ENCODE data around the gene CHRNB2. TPM values are rescaled to one million over a fixed set of nuclear protein-coding genes. Genes with fewer than 3 reads are reported as not detected.

CHRNB2 gene
- total and polyA plus RNA-seq, 9 of the 15 experiments (the other 6 are each of a cell fraction or from before 2014, with no cell fraction given), result 0.01 TPM; not detected in 8

DNA sequence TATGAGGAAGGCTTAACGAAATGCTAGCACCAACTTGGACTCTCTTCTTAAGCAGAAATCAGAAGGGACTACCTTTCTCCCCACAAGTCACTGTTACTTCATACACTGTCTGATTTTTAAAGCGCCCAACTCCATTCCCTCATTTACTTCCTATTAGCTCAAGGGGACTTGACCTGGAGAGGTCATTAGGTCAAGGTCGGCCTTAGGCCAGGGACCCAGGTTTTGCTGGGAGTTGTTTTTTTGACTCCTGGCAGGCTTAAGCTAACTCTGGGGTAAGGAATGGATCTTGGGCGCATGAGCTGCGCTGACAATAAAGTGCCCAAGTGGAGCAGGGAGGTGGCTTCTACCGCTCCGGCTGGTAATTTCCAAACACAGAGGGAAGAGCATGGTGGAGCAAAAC lies 23.6 kb downstream of the CHRNB2 start:
- intact Hi-C loops (cut with micrococcal nuclease) (no loop called here), in situ Hi-C loops (cut with MboI) (no loop called here)
- POLR2A ChIA-PET, result interaction anchor here (1.0 to 1.4 kb wide), 3 partner anchors 13 to 16 kb away, joined by 3 to 6 read pairs (median 5); no protein-coding TSS in a partner anchor
- peaks cover 95% of the 10 kb centered on the region for H3K36me3 ChIP-seq (ENCODE audit: control insufficient read depth, insufficient read depth, low read length)
- no TSS peak for BruUV-seq (replicated peaks)
- no peak overlapping the region for H3K9ac ChIP-seq (ENCODE audit: insufficient read depth in 1 of 2, low read depth in 2 of 2, low read length in 2 of 2)
- no peaks in the 10 kb centered on the region for H3K27me3 ChIP-seq (ENCODE audit: control insufficient read depth in 2 of 2, insufficient read depth in 2 of 2, low read length in 2 of 2)
- 0 out of 3 replicates have a peak, but pooled peaks cover 2% of the 10 kb centered on the region for H3K79me2 ChIP-seq (ENCODE audit: control insufficient read depth, insufficient read depth, low read length)
- no peak overlapping the region for H3K4me3 ChIP-seq
- no peak overlapping the region for H3K4me2 ChIP-seq (ENCODE audit: insufficient read depth, low read length)
- no peak overlapping the region for H2AFZ ChIP-seq (ENCODE audit: low read depth, low read length)
- FAIRE-seq (no peak), DNase-seq (ENCODE audit: extremely low read depth in 1 of 4, low spot score in 3 of 4) (no peak), ATAC-seq (no peak)
- H3K9me3 ChIP-seq (replicated peaks; ENCODE audit: control insufficient read depth, insufficient read depth, low read depth, low read length), result no peaks in the 10 kb centered on the region
- no peak overlapping the region for H3K27ac ChIP-seq (ENCODE audit: extremely low read depth, low read depth, low read length)
- peaks cover 0 to 10% of the 10 kb centered on the region in 2 experiments; a peak in 3 of 5 replicates for H3K4me1 ChIP-seq (replicated peaks in 1 of 2; ENCODE audit: control insufficient read depth in 2 of 2, insufficient read depth in 2 of 2, low read length in 2 of 2)
- TF ChIP-seq, protein P1, sequence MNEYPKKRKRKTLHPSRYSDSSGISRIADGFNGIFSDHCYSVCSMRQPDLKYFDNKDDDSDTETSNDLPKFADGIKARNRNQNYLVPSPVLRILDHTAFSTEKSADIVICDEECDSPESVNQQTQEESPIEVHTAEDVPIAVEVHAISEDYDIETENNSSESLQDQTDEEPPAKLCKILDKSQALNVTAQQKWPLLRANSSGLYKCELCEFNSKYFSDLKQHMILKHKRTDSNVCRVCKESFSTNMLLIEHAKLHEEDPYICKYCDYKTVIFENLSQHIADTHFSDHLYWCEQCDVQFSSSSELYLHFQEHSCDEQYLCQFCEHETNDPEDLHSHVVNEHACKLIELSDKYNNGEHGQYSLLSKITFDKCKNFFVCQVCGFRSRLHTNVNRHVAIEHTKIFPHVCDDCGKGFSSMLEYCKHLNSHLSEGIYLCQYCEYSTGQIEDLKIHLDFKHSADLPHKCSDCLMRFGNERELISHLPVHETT (CRISPR knock-in tag; conservative IDR thresholded peaks at IDR 0.05 in 1 of 2, IDR thresholded peaks at IDR 0.05 in 1 of 2), result no peak
- TF ChIP-seq NR2C1 (IDR thresholded peaks at IDR 0.05), result no peak
- peak; percentile 42; the same call in 1 of the 2 replicates for TF ChIP-seq NR2C1 (tag; IDR thresholded peaks at IDR 0.05)
- no peak for TF ChIP-seq ZNF280B (CRISPR knock-in tag; IDR thresholded peaks at IDR 0.05)
- peak; percentile 96 for TF ChIP-seq ESRRA (IDR thresholded peaks at IDR 0.05; ENCODE audit: borderline replicate concordance, low read depth)
- TF ChIP-seq TGIF2 (CRISPR knock-in tag; IDR thresholded peaks at IDR 0.05), result no peak
- no peak for TF ChIP-seq ELF2 (CRISPR knock-in tag; IDR thresholded peaks at IDR 0.05)
- TF ChIP-seq ZNF253 (CRISPR knock-in tag; conservative IDR thresholded peaks at IDR 0.05), result no peak
- no peak for TF ChIP-seq ZNF277 (CRISPR knock-in tag; IDR thresholded peaks at IDR 0.05; ENCODE audit: borderline replicate concordance)
- TF ChIP-seq KLF16 (IDR thresholded peaks at IDR 0.05), result no peak
- 0 out of 2 replicates have a peak, but pooled peaks have one; percentile 1 for TF ChIP-seq SOX6 (IDR thresholded peaks at IDR 0.05)
- TF ChIP-seq ZNF133 (CRISPR knock-in tag; IDR thresholded peaks at IDR 0.05), result no peak
- CTCF ChIA-PET (ENCODE audit: low intra/inter-chr PET ratio), result no interaction called here
- WGBS (ENCODE audit: insufficient coverage, low coverage, missing lambda C conversion rate), result 89% methylated on average over 7 of the region's 7 CpGs
- peaks cover 2% of the 10 kb centered on the region for H3K9me1 ChIP-seq (ENCODE audit: control insufficient read depth, insufficient read depth, low read length)
- no peaks in the 10 kb centered on the region for H4K20me1 ChIP-seq (replicated peaks; ENCODE audit: control insufficient read depth, insufficient read depth, low read length)
